ENCODE data around the gene PNPLA8. TPM values are rescaled to one million over a fixed set of nuclear protein-coding genes. Genes with fewer than 3 reads are reported as not detected.

PNPLA8 gene
- total RNA-seq, 1 experiment from 2014 or later = 31.3 TPM

GRCh38 chr7:108434010-108434409 is 91.9 kb downstream of the PNPLA8 start:
- no peak overlapping the region for H3K27ac ChIP-seq
- H3K36me3 ChIP-seq (ENCODE audit: low read depth) = no peaks in the 10 kb centered on the region
- H3K4me3 ChIP-seq = no peak overlapping the region
- TF ChIP-seq EZH2 (IDR thresholded peaks at IDR 0.05; ENCODE audit: low read depth) = no peak
- no peak for TF ChIP-seq CTCF (conservative IDR thresholded peaks at IDR 0.05)
- no peak overlapping the region for H3K4me2 ChIP-seq
- H3K27me3 ChIP-seq (ENCODE audit: insufficient read depth, low read depth) = no peaks in the 10 kb centered on the region
- H3K9me3 ChIP-seq (ENCODE audit: insufficient read depth, low read depth) = no peaks in the 10 kb centered on the region
- H3F3A ChIP-seq (ENCODE audit: insufficient read depth, low read depth) = no peaks in the 10 kb centered on the region
- no peaks in the 10 kb centered on the region for H4K20me1 ChIP-seq (ENCODE audit: insufficient read depth)
- POLR2A ChIA-PET (ENCODE audit: unreplicated experiment) = no interaction called here
- intact Hi-C loops (cut with micrococcal nuclease; ENCODE audit: unreplicated experiment) = no loop called here
- no peaks in the 10 kb centered on the region for H3K79me2 ChIP-seq (ENCODE audit: low read depth)
- no peaks in the 10 kb centered on the region for H3K9me2 ChIP-seq (ENCODE audit: insufficient read depth)
- no TSS peak for BruUV-seq (replicated peaks)
- CTCF ChIA-PET = no interaction called here
- H2AFZ ChIP-seq = no peak overlapping the region
- H3K4me1 ChIP-seq (replicated peaks; ENCODE audit: insufficient read depth) = peaks cover 10% of the 10 kb centered on the region
- DNase-seq = no peak

- Histone ChIP-seq H3K4me2 (no peak overlapping the region), H3K79me2 (ENCODE audit: low read depth) (no peaks in the 10 kb centered on the region), H3K4me1 (replicated peaks; ENCODE audit: insufficient read depth) (peaks cover 10% of the 10 kb centered on the region), H3K27me3 (ENCODE audit: insufficient read depth, low read depth) (no peaks in the 10 kb centered on the region), H4K20me1 (ENCODE audit: insufficient read depth) (no peaks in the 10 kb centered on the region), H3K9me3 (ENCODE audit: insufficient read depth, low read depth) (no peaks in the 10 kb centered on the region), H3F3A (ENCODE audit: insufficient read depth, low read depth) (no peaks in the 10 kb centered on the region), H3K9me2 (ENCODE audit: insufficient read depth) (no peaks in the 10 kb centered on the region), H2AFZ (no peak overlapping the region), H3K27ac (no peak overlapping the region), H3K36me3 (ENCODE audit: low read depth) (no peaks in the 10 kb centered on the region), H3K4me3 (no peak overlapping the region)
- DNase-seq = no peak
- intact Hi-C loops (cut with micrococcal nuclease; ENCODE audit: unreplicated experiment) = no loop called here
- ChIA-PET POLR2A (ENCODE audit: unreplicated experiment) (no interaction called here), CTCF (interaction anchor here (0.7 kb wide), 1 partner anchor 56 kb away, joined by 3 read pairs; no protein-coding TSS in a partner anchor)
- no TSS peak for BruUV-seq (replicated peaks)
- TF ChIP-seq EZH2 (IDR thresholded peaks at IDR 0.05; ENCODE audit: low read depth) (no peak), CTCF (conservative IDR thresholded peaks at IDR 0.05) (no peak)
Measured at GRCh38 chr7:108431099-108431498, 94.8 kb downstream of the PNPLA8 start.

GRCh38 chr7:108430664-108431063 is 95.3 kb downstream of the PNPLA8 start:
- Histone ChIP-seq H3K79me2 (ENCODE audit: low read depth) (no peaks in the 10 kb centered on the region), H3K9me2 (ENCODE audit: insufficient read depth) (no peaks in the 10 kb centered on the region), H3K27me3 (ENCODE audit: insufficient read depth, low read depth) (no peaks in the 10 kb centered on the region), H3K4me3 (no peak overlapping the region), H2AFZ (no peak overlapping the region), H3F3A (ENCODE audit: insufficient read depth, low read depth) (no peaks in the 10 kb centered on the region), H3K27ac (no peak overlapping the region), H3K4me1 (replicated peaks; ENCODE audit: insufficient read depth) (peaks cover 10% of the 10 kb centered on the region), H3K36me3 (ENCODE audit: low read depth) (no peaks in the 10 kb centered on the region), H4K20me1 (ENCODE audit: insufficient read depth) (no peaks in the 10 kb centered on the region), H3K9me3 (ENCODE audit: insufficient read depth, low read depth) (no peaks in the 10 kb centered on the region), H3K4me2 (no peak overlapping the region)
- POLR2A ChIA-PET (ENCODE audit: unreplicated experiment) = no interaction called here
- intact Hi-C loops (cut with micrococcal nuclease; ENCODE audit: unreplicated experiment) = no loop called here
- CTCF ChIA-PET = interaction anchor here (0.7 kb wide), 1 partner anchor 56 kb away, joined by 3 read pairs; no protein-coding TSS in a partner anchor
- DNase-seq = no peak
- TF ChIP-seq EZH2 (IDR thresholded peaks at IDR 0.05; ENCODE audit: low read depth) = no peak
- TF ChIP-seq CTCF (conservative IDR thresholded peaks at IDR 0.05) = no peak
- no TSS peak for BruUV-seq (replicated peaks)
